Ishikawa (cell line): Measurements from ENCODE around the gene MAGEL2.

Experiments
- CEBPB ChIP-seq: IDR thresholded peaks from 2 replicates; pipeline ENCODE4 v1.6.1; 2012
- CREB1 ChIP-seq: IDR thresholded peaks from 2 replicates; pipeline ENCODE4 v1.6.1; 2012; ENCODE audit warnings: low read depth
- EGR1 ChIP-seq: IDR thresholded peaks from 2 replicates; pipeline ENCODE4 v1.6.1; 2012
- EP300 ChIP-seq: IDR thresholded peaks from 2 replicates; pipeline ENCODE4 v1.6.1; 2012; ENCODE audit warnings: borderline replicate concordance
- FOXM1 ChIP-seq: IDR thresholded peaks from 2 replicates; pipeline ENCODE4 v1.6.1; 2012; ENCODE audit warnings: low read depth, borderline replicate concordance
- MAX ChIP-seq: IDR thresholded peaks from 2 replicates; pipeline ENCODE4 v1.6.1; 2012
- NFIC ChIP-seq: IDR thresholded peaks from 2 replicates; pipeline ENCODE4 v1.6.1; 2012
- RAD21 ChIP-seq: IDR thresholded peaks from 2 replicates; pipeline ENCODE4 v1.6.1; 2012; ENCODE audit warnings: low read depth
- REST ChIP-seq: IDR thresholded peaks from 2 replicates; pipeline ENCODE4 v1.6.1; 2012; ENCODE audit warnings: low read depth, mild to moderate bottlenecking
- TAF1 ChIP-seq: IDR thresholded peaks from 2 replicates; pipeline ENCODE4 v1.6.1; 2012; ENCODE audit warnings: low read depth, mild to moderate bottlenecking
- TCF12 ChIP-seq: IDR thresholded peaks from 2 replicates; pipeline ENCODE4 v1.6.1; 2012; ENCODE audit warnings: low read depth
- TEAD4 ChIP-seq: IDR thresholded peaks from 2 replicates; pipeline ENCODE4 v1.6.1; 2012
- USF1 ChIP-seq: IDR thresholded peaks from 2 replicates; pipeline ENCODE4 v1.6.1; 2012
- YY1 ChIP-seq: IDR thresholded peaks from 2 replicates; pipeline ENCODE4 v1.6.1; 2012; ENCODE audit warnings: low read depth
- ZBTB7A ChIP-seq: IDR thresholded peaks from 2 replicates; pipeline ENCODE4 v1.6.1; 2012; ENCODE audit warnings: low read depth

MAGEL2 gene

GRCh38 chr15:23645371-23646164, 2.1 kb downstream of the MAGEL2 start:
- TF ChIP-seq REST = no peak

DNA sequence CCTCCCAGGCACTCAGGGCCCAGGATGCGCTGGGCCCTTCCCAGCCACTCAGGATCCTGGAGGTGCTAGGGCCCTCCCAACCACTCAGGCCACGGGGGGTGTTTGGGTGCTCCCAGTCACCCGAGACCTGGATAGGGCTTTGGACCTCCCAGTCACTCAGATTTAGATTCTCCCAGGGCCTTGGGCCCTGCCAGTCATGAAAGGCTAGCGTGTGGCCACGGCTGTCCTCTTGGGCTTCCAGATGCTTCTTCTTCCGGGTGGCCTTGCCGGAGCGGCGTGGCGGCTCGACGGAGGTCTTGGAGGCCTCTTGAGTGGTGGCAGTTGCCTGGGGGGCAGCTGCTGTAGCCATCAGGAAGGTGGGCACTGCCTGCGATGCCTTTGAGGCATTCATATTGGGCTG, 2.8 kb downstream of the MAGEL2 start:
- TF ChIP-seq CREB1 = no peak
- no peak for TF ChIP-seq CEBPB
- no peak for TF ChIP-seq TCF12
- no peak for TF ChIP-seq YY1
- TF ChIP-seq TAF1 = no peak
- TF ChIP-seq FOXM1 = no peak
- TF ChIP-seq NFIC = no peak
- TF ChIP-seq MAX = no peak
- no peak for TF ChIP-seq USF1
- TF ChIP-seq ZBTB7A = no peak
- no peak for TF ChIP-seq RAD21
- TF ChIP-seq EP300 = no peak

GRCh38 chr15:23642413-23643044, 5.1 kb downstream of the MAGEL2 start:
- TF ChIP-seq RAD21 (peak; percentile 81), TAF1 (no peak), EGR1 (no peak)

DNA sequence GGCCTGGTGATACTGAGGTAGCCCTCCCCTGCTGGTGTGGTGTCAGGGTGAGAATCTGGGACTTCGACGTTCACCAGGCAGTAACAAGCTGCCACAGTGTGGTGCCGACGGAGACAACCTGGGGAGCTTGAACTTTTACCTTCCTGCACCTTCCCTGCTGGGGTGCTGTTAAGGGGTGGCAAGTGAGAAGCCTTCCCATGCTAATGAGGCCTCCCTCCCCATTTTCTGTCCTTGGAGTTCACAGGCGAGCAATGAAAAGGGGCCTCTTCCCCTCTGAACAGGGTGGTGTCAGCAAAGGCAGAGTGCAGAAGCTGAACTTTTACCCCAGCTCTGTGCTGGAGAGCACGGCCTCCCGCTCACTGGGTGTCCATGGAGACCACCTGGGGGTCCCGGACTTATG, 13.5 kb downstream of the MAGEL2 start:
- TF ChIP-seq CEBPB (no peak), MAX (no peak), EGR1 (no peak), FOXM1 (no peak), ZBTB7A (no peak)

DNA sequence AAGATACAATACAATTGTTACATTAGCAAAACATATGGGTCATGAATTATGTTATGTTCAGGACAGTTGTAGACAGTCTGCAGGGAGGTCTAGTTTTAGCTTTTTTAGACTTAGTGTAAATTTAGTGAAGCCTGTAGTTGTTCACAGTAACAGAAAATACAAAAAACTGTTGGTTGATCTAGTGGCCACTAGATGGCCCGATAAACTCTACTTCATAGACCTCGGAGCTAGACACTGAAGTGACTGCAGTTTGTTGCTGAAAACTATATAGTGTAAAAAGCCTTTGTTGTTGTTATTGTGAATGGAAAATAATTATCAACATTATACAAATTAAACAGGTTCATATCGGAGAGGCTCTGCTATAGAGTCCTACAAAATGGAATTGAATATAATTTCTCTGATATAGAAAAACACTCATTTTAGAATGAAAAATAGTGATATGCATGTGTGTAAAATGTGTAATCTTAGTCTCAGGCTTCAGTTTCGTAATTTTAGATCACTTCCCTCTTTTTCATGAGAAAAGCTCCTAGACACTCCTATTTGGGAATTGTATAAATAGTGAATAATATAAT, 18.3 kb downstream of the MAGEL2 start:
- no peak for TF ChIP-seq MAX
- peak; percentile 24; the same call in 1 of the 2 replicates for TF ChIP-seq RAD21
- no peak for TF ChIP-seq TCF12

- no peak for TF ChIP-seq MAX
- no peak for TF ChIP-seq TAF1
- TF ChIP-seq CEBPB = no peak
- no peak for TF ChIP-seq FOXM1
- no peak for TF ChIP-seq CREB1
- no peak for TF ChIP-seq USF1
- no peak for TF ChIP-seq TEAD4
- no peak for TF ChIP-seq EGR1
- no peak for TF ChIP-seq ZBTB7A
- TF ChIP-seq NFIC = no peak
- TF ChIP-seq TCF12 = no peak
- TF ChIP-seq YY1 = no peak
- TF ChIP-seq REST = no peak
- no peak for TF ChIP-seq RAD21
Measured at GRCh38 chr15:23628612-23629233, 18.9 kb downstream of the MAGEL2 start.
